ENCODE measurements around the gene ESF1.
"Not testable (repeated sequence)": the region's sequence is repeated elsewhere in the genome, so short reads cannot be mapped to it uniquely, and the experiment has no call there.

ESF1 gene

DNA sequence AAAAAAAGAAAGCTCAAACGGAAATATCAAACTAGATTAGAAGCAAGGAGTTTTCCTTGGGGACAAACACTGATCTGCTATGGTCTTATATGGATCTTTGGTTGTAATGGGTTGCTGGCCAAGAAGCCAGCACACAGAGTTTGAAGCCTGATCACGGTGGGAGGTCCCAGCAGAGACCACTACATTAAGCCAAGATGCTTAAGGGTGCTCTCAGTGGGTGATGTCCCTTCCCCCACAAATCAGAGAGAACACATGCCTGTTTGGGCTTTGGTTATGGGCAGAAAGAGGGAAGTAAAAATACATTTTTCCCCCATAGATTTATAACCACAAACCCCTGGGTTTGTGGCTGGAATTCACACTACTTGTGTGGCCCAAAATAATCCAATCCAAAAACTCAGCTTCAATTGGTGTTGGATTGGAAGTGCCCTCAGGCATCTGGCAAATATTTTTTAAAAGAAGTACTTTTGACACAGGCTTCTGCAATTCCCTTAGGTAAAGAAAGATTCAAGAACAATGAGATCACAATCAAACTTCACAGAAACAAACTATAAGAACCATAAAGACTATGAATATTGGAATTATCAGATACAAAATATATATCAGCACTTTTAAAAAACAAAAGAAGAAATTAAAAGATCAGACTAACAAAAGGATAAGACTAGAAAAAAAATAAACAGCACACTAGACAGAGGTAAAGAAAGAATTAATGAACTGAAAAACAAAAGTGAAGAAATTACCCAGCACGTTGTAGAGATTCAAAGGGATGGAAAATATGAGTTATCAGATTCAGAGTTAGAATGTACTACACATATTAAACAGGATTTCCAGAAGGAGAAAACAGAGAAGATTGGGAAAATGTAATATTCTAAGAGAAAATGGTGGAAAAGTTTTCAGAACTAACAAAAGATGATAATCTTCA, 44.7 kb downstream of the ESF1 start:
- no peak for DNase-seq

DNA sequence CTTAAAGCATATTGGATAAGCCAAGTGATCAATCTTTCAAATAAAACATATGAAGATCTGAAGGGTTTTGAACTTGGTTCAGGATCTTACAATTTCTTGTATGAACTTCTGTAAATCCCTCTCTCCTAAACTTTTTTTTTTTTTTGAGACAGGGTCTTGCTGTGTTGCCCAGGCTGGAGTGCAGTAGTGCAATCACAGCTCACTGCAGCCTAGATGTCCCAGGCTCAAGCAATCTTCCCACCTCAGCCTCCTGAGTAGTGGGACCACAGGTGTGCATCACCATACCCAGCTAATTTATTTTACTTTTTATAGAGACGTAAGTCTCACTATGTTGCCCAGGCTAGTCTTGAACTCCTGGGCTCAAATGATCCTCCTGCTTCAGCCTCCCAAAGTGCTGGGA, 46.5 kb downstream of the ESF1 start:
- DNase-seq: not testable (repeated sequence)

DNA sequence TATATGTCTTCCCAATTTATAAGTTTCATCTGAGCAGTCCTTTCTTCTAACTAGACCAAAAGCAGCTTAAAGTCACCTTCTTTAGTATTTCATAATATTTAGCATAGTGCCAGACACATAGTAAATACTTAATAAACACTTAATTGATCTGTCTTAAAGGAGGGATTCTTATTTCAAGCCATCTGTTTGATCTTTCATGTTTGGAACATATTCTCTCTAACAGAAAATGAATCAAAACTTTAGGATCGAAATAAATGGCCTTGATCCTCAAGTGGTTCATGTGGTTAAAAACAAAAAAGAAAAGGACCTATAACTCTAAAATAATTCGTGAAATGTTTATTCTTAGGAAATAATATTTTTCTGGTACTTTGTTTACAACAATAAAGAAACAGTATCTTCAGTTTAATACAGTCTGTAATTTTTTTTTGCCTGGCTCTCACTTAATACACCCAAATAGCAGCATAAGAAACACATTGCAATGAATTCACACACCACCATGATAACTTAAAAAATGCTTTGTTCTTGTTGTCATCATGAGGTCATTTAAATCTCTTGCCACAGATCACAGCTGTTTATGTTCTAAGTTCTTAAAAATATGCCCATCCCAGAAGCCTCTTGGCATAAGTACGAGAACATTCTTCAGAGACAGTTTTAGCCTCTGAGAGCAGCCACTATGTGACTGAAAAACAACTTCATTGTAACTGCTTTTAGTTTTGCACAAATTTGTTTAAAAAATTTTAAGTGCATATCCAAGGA, 48.1 kb downstream of the ESF1 start:
- DNase-seq: no peak

DNA sequence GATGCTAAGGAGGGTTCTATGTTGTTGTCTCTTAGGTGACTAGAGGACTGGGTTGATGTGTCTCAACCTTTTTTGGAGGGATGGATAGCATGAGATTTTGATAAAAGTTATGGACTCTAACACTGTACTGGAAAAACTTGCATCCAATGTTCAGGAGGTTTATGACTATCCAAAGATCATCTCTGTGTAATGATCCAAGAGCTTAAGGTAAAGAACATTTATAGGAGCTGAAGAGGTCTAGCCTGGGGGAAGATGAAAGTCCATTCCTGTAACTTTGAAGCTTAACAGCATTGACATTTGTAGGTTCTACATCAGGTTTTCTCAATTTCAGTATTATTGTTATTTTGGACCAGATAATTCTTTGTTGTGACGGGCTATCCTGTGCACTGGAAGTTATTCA, 48.9 kb downstream of the ESF1 start:
- no peak for DNase-seq

DNA sequence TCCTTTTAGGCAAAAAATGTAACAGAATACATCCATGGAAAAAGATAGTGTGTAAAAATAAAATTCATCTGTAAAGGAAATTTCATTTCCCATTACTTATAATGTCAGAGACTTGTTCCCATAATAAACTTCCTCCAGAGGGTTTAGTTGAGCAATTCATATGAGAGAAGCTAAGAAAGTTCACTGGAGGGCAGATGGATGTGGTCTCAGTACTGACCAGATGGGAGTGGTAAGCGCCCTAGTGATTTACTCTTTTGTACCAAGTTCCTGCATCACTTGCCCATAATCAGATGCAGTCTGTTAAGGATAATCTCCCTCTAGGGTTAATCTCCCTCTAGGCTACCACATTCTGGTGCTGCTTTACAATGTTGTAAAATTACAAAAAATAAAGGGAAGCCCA, 61.7 kb downstream of the ESF1 start:
- no peak for DNase-seq

DNA sequence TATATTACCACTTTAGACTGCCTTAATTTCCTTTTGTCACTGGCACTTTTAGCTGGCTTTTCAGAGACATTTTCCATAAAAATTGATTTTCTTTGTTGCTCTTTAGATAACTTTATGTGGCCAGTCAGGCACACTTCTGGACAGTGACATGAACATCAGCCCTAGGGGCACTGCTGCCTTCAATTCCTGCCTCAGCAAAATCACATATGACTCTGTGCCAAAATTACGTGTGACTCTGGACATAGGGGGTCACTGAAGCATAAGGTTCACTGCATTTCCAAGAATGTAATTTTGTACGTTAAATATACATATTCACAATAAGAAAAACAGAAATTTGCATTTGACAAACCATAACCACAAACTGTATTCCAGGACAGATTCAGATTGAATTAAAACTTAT, 66.5 kb downstream of the ESF1 start:
- no peak for DNase-seq

DNA sequence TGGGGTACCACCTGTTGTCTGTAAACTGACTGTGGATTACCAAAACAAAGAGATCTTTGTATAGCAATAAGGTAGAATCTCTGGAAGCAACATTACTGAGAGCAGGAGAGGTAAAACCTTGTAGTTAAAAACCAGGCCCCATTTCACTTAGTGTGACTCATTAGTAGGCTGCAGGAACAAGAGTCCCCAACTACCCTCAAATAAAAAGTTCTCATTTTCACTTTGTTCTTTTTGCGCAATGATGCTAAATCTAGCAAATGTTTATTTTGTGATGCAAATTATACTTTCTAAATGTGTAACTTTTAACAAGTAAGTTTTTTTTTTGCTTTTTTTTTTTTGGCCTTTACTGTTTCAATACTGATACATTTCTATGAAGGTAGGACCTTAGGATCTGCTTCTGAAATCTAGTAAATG, 67.1 kb downstream of the ESF1 start:
- no peak for DNase-seq

DNA sequence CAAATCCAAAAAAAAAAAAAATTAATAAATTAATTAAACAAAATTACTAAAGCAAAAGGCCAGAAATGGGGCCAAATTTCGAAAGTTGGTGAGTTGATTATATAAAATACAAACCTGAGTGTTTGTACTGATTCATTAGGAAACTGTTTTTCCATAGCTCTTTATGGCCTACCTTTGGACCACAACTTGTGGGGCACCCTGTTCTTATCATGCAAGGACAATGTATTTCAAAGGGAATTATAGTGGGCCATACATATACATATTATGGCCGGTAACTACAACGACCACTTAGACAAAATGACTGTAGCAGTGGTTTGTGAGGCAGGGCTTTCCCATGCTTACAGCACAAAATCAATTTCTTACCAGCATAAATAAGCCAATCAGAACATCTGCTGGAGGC, 69.5 kb downstream of the ESF1 start:
- DNase-seq: no peak

DNA sequence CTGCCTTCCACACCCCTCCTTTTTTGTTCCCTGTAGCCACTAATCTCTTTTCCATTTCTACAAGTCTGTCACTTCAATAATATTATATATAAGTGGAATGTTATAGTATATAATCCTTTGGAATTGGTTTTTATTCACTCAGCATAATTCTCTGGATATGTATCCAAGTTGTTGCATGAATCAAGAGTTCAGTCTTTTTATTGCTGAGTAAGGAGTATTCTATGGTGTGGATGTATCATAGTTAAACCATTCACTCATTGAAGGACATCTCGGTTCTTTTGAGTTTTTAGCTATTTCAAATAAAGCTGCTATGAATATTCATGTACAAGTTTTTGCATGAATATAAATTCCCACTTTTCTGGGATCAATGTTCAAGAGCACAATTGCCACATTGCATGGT, 76.5 kb downstream of the ESF1 start:
- DNase-seq: no peak

DNA sequence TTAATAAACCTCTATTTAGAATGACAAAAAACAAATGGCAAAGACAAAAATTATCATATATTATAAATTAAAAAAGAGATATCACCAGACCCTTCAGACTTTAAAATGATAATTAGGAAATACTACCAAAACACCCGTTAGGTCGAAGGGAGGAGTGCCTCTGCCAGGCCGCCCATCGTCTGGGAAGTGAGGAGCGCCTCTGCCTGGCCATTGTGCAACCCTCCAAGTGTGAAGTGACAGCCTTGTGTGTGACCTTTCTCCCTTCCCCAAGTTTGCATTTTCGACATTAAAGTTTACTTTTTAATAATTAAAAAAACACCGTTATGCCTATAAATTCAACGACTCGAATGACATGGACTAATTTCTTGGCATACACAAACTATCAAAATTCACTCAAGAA, 81.5 kb downstream of the ESF1 start:
- DNase-seq: no peak

DNA sequence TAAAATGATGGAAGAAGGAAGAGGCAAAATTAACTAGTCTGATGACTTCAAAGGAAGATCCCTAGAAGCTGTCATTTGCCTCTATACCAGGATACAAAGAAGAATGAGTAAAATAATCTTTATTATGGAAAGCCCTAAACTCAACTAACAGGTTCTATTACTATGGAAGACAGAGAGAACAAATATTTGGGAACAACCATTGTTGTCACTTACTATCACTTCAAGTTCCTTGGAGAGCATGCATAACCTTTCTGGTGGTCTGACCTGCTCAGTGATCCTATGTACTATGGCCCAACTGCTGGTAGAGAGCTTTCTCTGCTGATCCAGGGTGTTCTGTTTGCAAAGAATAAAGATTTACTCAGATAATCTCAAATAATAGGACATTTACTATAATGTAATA, 83.2 kb downstream of the ESF1 start:
- DNase-seq: no peak

DNA sequence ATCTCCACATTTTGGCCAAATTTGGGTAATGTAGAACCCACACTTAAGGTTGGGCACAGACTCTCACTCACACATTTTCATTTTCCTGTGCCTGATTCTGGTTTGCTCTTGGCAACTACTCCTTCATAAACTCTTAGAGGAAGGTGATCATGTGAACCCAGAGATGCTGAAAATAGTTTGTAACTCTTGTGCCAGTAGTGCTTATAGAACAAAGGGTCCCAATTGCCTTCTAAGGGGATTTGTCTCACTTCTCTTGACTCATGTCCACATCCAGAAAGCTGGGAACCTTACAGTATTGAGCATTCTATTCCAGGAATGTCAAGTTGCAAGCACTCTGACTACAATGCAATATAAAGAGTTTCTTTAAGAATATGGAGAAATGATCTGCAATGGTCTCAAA, 84.0 kb downstream of the ESF1 start:
- DNase-seq: no peak

DNA sequence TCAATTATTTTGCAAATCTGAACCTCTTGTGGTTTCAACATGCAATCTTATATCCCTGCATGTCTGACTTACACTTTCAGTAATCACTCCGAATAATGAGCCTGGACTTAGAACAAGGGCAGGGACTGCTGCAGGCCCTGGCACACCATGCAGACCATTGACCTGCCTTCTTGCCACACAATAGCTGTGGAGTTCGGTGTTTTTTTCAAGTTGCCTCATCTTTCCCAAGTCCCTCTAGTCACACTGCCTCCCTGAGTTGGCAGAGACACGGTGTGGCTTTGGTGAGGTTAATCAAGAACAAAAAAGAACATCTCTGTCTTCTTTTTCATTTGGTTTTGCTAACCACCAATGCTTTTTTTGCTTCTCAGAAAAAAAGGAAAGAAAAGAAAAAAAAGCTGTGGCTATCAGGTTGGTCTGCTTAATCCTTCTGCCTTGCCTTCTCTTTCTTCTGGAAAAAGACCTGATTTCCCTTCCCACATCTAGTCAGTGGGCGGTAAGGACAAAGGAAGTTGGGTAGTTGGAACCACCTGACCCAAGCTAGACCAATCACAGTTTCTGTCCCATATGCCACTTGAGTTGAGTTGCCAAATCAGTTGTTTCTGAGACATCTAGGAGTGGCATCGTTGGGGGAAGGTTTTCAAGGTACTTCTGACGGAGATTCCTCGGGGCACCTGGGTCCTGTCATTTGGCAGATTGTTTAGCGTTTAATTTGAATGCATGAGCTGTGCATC, 90.1 kb downstream of the ESF1 start:
- no peak for DNase-seq

DNA sequence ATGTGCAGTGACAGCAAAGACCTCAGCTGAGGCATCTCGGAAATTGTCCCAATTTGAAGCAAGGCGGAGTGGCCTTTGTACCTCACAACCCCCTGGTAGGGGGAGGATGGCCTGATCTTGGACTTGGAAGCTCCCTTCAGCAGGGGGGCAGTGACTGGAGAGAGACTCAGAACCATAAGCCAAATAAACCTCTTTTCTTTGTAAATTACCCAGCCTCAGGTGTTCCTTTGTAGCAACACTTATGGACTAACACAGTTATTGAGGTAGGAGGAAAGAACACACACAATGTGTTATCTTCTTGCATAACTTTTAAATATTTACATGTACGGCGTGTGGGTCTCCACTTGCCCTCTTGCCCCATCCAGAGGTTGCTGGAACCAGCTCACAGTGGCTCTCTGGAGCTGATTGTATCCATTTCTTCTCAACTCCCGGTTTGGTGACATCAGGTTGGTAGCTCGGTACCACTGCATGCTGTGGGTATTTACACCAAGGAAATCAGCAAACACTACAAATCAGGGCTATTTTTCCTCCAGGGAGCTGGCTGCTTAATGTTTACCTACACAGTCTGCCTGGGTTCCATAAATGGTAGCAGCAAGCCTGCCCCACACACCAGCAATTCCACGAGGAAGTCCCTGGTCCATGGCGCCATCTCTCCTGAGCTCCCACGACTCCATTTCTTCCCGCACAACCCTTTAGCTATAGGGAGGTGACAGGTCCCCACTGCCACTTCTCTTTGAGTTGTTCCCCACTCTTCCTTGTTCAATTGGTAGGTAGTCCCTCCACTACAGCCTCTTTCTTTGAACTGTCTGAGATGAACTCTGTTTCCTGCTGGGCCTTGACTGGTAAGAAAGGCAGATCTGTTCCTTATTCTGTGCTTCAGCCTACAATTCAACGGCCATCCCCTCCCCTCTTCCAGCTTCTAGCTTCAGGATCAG, 91.7 kb downstream of the ESF1 start:
- DNase-seq: no peak

DNA sequence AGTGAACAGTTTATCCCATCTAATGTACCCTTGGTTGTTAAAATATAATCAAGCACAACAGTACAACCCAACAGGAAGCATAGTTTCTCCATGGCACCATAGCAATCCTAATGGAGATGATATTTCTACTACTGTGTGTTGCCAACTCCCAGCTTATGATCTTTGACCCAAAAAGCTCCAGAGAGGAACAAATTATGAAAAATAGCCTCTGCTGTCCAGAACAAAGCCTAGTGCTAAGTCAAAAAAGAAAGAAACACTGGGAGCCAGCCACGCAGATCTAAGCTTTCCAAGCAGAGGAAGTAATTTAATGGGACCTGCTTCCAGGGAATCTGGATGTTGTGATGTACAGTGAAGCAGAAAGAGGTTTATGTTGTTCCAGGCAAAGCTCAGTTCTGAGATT, 93.8 kb downstream of the ESF1 start:
- no peak for DNase-seq

DNA sequence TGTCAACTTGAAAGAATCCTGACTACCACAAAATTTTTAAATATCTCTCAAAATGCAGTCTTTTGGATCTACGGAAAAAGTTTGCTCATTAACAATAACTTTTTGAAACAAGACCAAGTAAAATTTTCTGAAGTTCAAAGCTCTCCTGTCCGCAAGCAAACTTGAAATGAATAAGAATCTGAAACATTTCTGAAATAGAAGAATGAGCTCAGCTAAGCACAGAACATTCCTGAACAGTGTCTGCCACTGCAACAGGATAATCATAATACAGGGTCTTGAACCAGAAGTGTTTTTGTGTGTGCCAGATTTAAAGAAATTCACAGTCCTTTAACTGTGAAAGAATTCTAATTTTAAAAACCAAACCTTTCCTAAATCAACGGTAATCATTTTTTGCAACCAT, 96.9 kb downstream of the ESF1 start:
- no peak for DNase-seq

DNA sequence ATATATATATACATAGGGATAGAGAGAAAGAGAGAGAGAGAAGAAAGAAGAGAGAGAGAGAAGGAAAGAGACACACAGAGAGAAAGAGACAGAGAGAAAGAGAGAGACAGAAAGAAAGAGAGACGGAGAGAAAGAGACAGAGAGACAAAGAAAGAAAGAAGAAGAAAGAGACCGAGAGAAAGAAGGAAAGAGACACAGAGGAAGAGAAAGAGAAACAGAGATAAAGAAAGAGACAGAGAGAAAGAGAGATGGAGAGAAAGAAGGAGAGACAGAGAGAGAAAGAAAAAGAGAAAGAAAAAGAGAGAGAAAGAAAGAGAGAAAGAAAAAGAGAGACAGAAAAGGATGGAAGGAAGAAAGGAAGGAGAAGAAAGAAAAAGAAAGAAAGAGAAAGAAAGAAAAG, 99.1 kb downstream of the ESF1 start:
- no peak for DNase-seq

DNA sequence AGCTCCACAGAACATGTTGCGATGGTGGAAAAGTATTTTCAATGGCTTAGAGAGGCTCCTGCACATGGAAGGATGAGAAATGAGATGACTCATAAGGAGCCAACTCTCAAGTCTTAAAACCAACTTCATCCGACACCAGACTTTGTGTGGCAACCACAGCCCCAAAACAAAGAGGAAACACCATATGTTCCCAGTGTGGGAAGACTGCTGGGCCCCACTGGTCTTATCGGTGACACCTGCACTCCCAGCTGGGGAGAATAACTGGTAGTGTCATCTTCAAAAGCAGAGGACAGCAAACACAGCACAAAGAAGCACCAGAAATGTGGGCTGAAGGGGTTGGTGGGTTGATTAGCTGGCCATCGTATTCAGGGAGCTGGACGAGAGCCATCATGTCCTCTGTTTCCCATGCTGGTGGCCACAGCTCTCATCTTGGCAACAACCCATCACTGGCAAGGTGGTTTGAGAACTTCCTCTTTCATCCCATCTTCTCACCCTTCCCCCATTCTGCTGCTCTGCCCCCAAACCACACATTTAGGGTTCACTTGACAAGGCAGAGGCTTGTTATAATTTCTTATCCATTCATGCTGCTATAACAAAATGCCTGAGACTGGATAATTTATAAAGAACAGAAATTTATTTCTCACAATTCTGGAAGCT, 100.0 kb downstream of the ESF1 start:
- no peak for DNase-seq

DNA sequence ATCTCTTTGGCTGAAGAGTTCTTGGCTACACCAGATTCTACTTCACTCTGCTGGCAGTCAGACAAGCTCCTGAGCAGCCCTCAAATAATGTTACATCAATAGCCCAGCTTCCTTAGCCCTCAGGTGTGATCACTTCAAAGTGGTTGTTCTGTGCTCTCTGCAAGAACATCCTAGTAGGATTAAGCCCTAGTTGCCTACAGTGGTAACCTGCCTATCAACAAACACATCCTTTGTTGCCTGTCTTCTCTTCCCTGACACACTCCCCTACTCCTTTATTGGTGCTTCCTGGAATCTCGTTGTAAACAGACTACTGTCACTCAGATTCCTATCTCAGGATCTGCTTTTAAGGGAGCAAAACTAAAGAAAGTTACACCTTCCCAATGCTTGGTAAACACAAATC, 100.9 kb downstream of the ESF1 start:
- DNase-seq: no peak
